Mesodermal cell (in vitro differentiated cells): ENCODE measurements around the gene DPAGT1.
A peak's percentile ranks its signal among the peaks of the same experiment; 100 is the strongest.

ENCODE experiments used
- H3K27ac ChIP-seq: 2 replicates; pipeline ENCODE4 v1.7.0; 2013; ENCODE audit warnings: mild to moderate bottlenecking, low read depth, low read length, moderate library complexity; ENCODE audit not compliant: severe bottlenecking
- H3K36me3 ChIP-seq: 2 replicates; pipeline ENCODE4 v1.7.1; 2013; ENCODE audit warnings: mild to moderate bottlenecking, low read length, moderate library complexity; ENCODE audit not compliant: control insufficient read depth, insufficient read depth
- H3K4me1 ChIP-seq: one replicate; pipeline ENCODE4 v1.7.1; 2013; ENCODE audit warnings: mild to moderate bottlenecking, low read length; ENCODE audit not compliant: insufficient read depth, control insufficient read depth, poor library complexity, severe bottlenecking
- H3K4me3 ChIP-seq: 2 replicates; pipeline ENCODE4 v1.7.0; 2013; ENCODE audit warnings: low read length, control low read depth, mild to moderate bottlenecking; ENCODE audit not compliant: insufficient read depth, poor library complexity, severe bottlenecking; ENCODE audit errors: extremely low read depth
- H3K9me3 ChIP-seq: 2 replicates; pipeline ENCODE4 v1.7.1; 2013; ENCODE audit warnings: mild to moderate bottlenecking, low read length, moderate library complexity; ENCODE audit not compliant: control insufficient read depth
- WGBS, 2 experiments: methylation state at CpG; one replicate each; pipeline ENCODE4 v1.1.5; 2013; ENCODE audit warnings: missing lambda C conversion rate in 2 of 2; ENCODE audit not compliant: insufficient coverage in 2 of 2; 5-methylcytosine and 5-hydroxymethylcytosine counted together

The DPAGT1 gene

DNA sequence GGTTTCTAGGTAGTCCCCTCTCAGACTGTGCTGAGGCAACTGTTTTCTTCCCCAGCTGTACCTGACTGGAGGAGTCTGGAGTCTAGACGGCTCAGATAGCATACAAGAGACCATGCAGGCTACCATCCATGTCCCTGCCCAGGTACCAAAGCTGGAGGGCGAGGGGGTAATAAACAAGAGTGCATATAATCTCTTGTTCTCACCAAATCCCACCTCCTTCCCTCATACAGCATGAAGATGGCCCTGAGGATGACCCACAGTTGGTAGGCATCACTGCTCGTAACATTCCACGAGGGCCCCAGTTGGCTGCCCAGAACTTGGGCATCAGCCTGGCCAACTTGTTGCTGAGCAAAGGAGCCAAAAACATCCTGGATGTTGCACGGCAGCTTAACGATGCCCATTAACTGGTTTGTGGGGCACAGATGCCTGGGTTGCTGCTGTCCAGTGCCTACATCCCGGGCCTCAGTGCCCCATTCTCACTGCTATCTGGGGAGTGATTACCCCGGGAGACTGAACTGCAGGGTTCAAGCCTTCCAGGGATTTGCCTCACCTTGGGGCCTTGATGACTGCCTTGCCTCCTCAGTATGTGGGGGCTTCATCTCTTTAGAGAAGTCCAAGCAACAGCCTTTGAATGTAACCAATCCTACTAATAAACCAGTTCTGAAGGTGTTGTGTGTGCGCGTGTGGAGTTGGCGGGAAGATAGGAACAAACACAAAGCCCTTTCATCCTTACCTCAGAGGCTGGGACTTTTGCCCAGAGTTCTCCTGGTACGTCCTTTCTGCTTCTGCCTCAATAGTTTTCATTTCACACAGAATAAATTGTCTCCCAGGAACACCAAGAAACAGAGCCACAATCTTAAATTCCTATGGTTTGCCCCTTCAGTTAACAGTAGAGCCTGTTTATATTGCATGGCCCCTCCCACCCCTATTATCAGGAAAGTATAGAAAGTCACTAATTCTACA lies 8.5 kb downstream of the DPAGT1 start:
- Histone ChIP-seq H3K4me3 (peak overlapping the region; percentile 88), H3K27ac (no peak overlapping the region), H3K36me3 (peaks cover 56% of the 10 kb centered on the region), H3K9me3 (no peaks in the 10 kb centered on the region), H3K4me1 (peaks cover 14% of the 10 kb centered on the region)
- WGBS, 2 experiments = 45 to 73% methylated on average over 5 to 6 of the region's 12 CpGs

DNA sequence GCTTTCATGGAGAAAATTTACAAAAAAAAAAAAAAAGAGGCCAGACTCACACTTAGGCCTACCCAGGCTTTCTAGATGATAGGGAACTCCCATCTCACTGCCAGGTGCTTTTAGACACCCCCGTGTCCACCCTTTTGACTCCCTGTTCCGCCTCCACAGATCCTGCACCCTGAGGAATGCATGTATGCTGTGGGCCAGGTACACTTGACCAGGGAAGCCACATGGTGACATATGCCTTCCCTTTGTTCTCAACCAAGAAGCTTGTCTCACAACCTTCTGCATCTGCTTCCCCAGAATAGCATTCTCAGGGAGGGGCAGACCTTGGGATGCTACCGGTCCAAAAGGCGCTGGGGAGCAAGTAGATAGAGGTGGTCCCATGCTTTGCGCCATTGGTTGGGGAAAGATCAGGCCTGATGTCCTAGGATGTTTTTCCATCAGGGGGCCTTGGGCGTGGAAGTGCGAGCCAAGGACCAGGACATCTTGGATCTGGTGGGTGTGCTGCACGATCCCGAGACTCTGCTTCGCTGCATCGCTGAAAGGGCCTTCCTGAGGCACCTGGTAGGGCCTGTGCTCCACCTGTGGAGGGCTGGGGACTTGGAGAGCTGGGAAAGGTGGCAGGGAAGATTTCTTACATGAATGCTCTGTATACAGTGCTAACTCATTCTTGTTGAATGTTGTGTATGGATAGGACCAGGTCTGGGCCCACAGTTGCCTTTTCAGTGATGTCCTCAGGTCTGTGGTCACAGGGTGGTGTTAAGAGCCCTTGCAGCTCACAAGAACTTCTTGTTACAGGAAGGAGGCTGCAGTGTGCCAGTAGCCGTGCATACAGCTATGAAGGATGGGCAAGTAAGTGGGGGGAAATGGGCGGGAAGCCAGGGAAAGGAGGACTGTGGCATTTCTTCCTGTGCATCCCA lies 9.4 kb downstream of the DPAGT1 start:
- H3K4me3 ChIP-seq = peak overlapping the region; percentile 88
- peaks cover 14% of the 10 kb centered on the region for H3K4me1 ChIP-seq
- H3K36me3 ChIP-seq = peaks cover 47% of the 10 kb centered on the region
- H3K27ac ChIP-seq = peak overlapping the region; percentile 16
- 88 to 92% methylated on average over 11 to 12 of the region's 13 CpGs for WGBS, 2 experiments
- H3K9me3 ChIP-seq = no peaks in the 10 kb centered on the region

DNA sequence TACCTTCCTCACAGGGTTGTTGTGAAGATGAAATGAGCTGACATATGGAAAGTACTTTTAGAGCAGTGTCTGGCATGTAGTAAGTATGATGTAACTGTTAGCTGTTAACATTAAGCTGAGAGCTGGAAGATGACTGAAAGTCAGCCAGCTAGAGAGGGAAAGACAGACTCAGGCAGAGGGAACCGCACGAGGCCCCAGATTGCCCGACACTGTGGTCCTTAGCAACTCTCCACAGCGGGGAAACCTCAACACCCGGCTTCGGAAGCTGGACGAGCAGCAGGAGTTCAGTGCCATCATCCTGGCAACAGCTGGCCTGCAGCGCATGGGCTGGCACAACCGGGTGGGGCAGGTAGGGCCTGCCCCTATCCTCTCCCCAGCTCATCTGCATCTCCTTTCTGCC lies 10.5 kb downstream of the DPAGT1 start:
- peaks cover 36% of the 10 kb centered on the region for H3K36me3 ChIP-seq
- H3K4me3 ChIP-seq = no peak overlapping the region
- peaks cover 14% of the 10 kb centered on the region for H3K4me1 ChIP-seq
- no peaks in the 10 kb centered on the region for H3K9me3 ChIP-seq
- 93% methylated on average over 7 to 9 of the region's 9 CpGs for WGBS, 2 experiments
- no peak overlapping the region for H3K27ac ChIP-seq

DNA sequence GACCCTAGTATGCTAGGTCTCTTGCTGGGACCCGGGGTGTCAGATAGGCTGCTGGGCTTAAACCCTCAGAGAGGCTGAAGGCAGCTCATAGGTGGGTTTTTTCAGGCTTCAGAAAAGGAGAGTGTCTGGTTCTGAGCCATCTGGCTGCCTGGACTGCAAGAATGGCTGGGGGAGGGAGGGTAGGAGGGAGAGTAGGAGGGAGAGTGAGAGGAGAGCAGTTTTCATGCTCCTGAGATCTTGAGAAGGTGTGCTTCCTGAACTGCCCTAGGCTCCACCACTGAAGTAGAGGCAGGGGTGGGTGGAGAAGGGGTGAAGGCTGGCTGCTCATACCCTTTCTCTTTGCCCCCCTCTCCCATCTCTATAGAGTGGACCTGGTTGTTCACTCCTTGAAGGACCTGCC lies 12.3 kb downstream of the DPAGT1 start:
- H3K4me3 ChIP-seq = no peak overlapping the region
- H3K9me3 ChIP-seq = no peaks in the 10 kb centered on the region
- WGBS, 2 experiments = 88 to 100% methylated on average over 1 of the region's 1 CpG
- peaks cover 33% of the 10 kb centered on the region for H3K36me3 ChIP-seq
- peaks cover 23% of the 10 kb centered on the region for H3K4me1 ChIP-seq
- H3K27ac ChIP-seq = no peak overlapping the region

DNA sequence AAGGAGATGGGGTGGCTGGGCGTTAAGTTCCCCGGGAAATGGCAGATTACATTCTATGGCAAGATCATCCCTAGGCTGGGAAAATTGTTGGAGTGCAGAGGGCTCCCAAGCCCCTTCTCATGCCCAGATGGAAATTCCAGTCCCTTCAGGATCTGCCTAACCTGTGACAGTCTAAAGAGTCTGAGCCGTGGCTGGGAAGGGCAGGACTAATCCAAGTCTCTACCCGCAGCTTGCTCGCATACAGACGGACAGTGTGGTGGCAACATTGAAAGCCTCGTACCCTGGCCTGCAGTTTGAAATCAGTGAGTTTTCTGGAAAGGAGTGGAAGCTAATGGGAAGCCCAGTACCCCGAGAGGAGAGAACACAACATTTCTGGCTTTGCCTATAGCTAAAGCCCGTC lies 13.2 kb downstream of the DPAGT1 start:
- no peak overlapping the region for H3K27ac ChIP-seq
- peaks cover 24% of the 10 kb centered on the region for H3K36me3 ChIP-seq
- no peak overlapping the region for H3K4me3 ChIP-seq
- no peaks in the 10 kb centered on the region for H3K9me3 ChIP-seq
- WGBS, 2 experiments = 95 to 96% methylated on average over 8 to 9 of the region's 9 CpGs
- peaks cover 22% of the 10 kb centered on the region for H3K4me1 ChIP-seq

DNA sequence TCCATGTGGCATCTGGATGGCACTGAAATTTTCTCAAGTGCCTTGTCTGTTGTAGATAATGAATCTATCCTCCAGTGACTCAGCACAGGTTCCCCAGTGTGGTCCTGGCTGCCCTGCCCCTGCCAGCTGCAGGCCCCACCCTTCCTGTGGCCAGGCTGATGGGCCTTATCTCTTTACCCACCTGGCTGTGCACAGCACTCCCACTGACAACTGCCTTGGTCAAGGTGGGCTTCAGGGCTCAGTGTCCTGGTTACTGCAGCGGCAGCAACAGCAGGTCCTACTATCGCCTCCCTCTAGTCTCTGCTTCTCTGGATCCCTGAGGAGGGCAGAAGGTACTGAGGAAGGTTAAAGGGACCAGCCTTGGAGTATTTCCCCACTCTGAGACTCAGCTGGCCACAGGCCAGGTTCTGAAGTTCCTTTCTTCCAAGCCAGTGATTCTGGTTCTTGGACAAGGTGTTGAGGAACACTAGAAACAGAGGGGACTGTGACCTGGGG lies 13.9 kb downstream of the DPAGT1 start:
- peaks cover 18% of the 10 kb centered on the region for H3K36me3 ChIP-seq
- H3K4me3 ChIP-seq = no peak overlapping the region
- no peak overlapping the region for H3K27ac ChIP-seq
- H3K9me3 ChIP-seq = no peaks in the 10 kb centered on the region
- peaks cover 16% of the 10 kb centered on the region for H3K4me1 ChIP-seq
- WGBS, 2 experiments = 100% methylated on average over 1 of the region's 2 CpGs

DNA sequence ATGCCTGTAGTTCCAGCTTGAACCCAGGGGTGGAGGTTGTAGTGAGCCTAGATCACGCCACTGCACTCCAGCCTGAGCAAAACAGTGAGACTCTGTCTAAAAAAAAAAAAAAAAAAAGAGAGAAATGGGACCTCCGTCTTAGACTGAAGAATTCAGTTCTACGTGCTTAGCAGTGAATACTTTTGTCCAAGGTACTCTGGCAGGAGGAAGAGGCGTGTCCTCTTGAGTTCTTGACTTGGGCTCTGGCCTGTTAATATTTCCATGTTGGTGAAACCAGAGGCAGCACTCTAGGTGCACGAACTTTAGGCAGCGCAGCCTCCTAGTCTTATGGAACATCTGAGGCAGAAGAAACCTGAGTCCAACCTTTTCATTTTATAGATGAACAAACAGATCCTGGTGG lies 14.5 kb downstream of the DPAGT1 start:
- Histone ChIP-seq H3K4me3 (no peak overlapping the region), H3K4me1 (peaks cover 9% of the 10 kb centered on the region), H3K9me3 (no peaks in the 10 kb centered on the region), H3K27ac (no peak overlapping the region), H3K36me3 (peaks cover 18% of the 10 kb centered on the region)
- WGBS, 2 experiments = 88 to 92% methylated on average over 5 to 6 of the region's 6 CpGs

DNA sequence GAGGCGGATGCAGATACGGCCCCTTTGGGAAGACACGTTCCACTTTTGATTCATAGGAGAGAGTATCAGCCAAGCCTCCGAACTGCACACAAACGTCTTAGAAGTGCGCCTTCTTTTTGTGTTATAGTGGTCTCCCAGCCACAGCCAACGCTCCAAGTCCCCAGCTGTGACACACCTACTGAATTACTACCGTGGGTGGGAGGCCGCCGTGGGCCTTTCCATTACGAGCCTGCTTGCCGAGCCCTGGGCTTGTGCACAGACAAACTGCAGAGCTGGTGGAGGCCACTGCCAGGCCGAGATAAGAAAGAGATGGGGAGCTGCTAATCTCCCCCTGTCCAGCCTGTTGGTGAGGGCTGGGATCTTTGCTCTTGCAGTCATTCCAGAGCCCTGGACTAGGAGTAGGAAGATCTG lies 16.2 kb downstream of the DPAGT1 start:
- peak overlapping the region; percentile 89 for H3K27ac ChIP-seq
- H3K4me1 ChIP-seq = peaks cover 9% of the 10 kb centered on the region
- peaks cover 30% of the 10 kb centered on the region for H3K36me3 ChIP-seq
- peak overlapping the region; percentile 67 for H3K4me3 ChIP-seq
- WGBS, 2 experiments = 3 to 5% methylated on average over 10 to 11 of the region's 13 CpGs
- no peaks in the 10 kb centered on the region for H3K9me3 ChIP-seq

DNA sequence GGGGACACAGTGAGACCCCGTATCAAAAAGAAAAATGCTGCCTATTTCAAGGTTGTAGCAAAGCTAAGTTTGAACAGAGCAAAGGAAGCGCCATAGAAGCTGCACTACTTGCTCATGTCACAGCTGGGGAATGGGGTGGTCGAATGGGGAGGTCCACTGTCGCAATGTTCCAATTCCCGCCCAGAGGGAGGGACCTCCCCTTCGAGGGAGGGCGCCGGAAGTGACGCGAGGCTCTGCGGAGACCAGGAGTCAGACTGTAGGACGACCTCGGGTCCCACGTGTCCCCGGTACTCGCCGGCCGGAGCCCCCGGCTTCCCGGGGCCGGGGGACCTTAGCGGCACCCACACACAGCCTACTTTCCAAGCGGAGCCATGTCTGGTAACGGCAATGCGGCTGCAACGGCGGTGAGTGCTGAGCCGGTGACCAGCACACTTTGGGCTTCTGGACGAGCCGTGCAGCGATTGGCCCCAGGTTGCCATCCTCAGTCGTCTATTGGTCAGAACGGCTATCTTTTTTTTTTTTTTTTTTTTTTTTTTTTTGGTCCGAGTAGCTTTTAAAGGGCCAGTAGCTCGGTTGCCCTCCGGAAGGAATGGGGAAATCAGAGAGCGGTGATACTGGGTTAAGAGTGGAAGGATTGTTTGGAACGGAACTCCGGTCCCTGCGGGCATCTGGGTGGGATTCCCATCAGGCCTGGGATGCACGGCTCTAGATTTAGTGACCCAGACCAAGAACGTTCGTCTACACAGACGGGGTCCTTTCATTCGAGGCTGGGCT lies 16.8 kb downstream of the DPAGT1 start, which contains the start of gene HMBS:
TSS of gene HMBS (plus strand) at position 219 of the 774 bp plus-strand sequence. CDS start at position 372, 153 bp downstream.
- Histone ChIP-seq H3K4me3 (peak within 1 kb of the TSS; percentile 67), H3K27ac (peak within 1 kb of the TSS; percentile 89), H3K36me3 (peaks cover 30% of the 10 kb centered on the region), H3K9me3 (no peaks in the 10 kb centered on the region), H3K4me1 (peaks cover 9% of the 10 kb centered on the region)
- 1 to 2% methylated on average over 35 to 43 of the region's 45 CpGs for WGBS, 2 experiments
